Loucy (cell line): ENCODE data around the gene DEUP1.

ENCODE experiments used
- H2AFZ ChIP-seq: fragments of 200-600 bp; sonication (generic); 2 replicates; pipeline ENCODE4 v1.6.0; 2016; ENCODE audit warnings: antibody characterized with exemption, mild to moderate bottlenecking, low read length, moderate library complexity
- H3F3A ChIP-seq: fragments of 200-600 bp; 2 replicates; pipeline ENCODE4 v1.6.0; 2016; ENCODE audit warnings: antibody characterized with exemption, low read depth, mild to moderate bottlenecking
- H3K27me3 ChIP-seq: fragments of 200-600 bp; sonication (generic); 2 replicates; pipeline ENCODE4 v1.6.1; 2014; ENCODE audit warnings: low read length, mild to moderate bottlenecking; ENCODE audit not compliant: insufficient read depth, poor library complexity, severe bottlenecking
- H3K36me3 ChIP-seq: fragments of 200-600 bp; sonication (generic); 2 replicates; pipeline ENCODE4 v1.6.1; 2016; ENCODE audit warnings: low read length; ENCODE audit not compliant: insufficient read depth
- H3K4me1 ChIP-seq: fragments of 200-600 bp; sonication (generic); 2 replicates; pipeline ENCODE4 v1.5.1; 2014; ENCODE audit warnings: low read length, mild to moderate bottlenecking; ENCODE audit not compliant: insufficient read depth, poor library complexity, severe bottlenecking
- H3K4me2 ChIP-seq: fragments of 200-600 bp; sonication (generic); 2 replicates; pipeline ENCODE4 v1.6.0; 2014; ENCODE audit warnings: antibody characterized with exemption, low read length, low read depth, mild to moderate bottlenecking; ENCODE audit not compliant: poor library complexity, severe bottlenecking
- H3K4me3 ChIP-seq: fragments of 200-600 bp; sonication (generic); 2 replicates; pipeline ENCODE4 v1.5.1; 2014; ENCODE audit warnings: low read length, mild to moderate bottlenecking, mixed read lengths; ENCODE audit not compliant: poor library complexity, severe bottlenecking
- H3K79me2 ChIP-seq: fragments of 200-600 bp; sonication (generic); 2 replicates; pipeline ENCODE4 v1.6.1; 2014; ENCODE audit warnings: low read length; ENCODE audit not compliant: insufficient read depth
- H3K9ac ChIP-seq: fragments of 200-600 bp; sonication (generic); 2 replicates; pipeline ENCODE4 v1.6.0; 2014; ENCODE audit warnings: mild to moderate bottlenecking, low read depth, low read length, moderate library complexity; ENCODE audit not compliant: poor library complexity, severe bottlenecking
- H3K9me2 ChIP-seq: fragments of 200-600 bp; sonication (generic); replicated peaks from 2 replicates; pipeline ENCODE4 v1.6.1; 2016; ENCODE audit warnings: low read depth, low read length, mixed read lengths
- H3K9me3 ChIP-seq: fragments of 200-600 bp; sonication (generic); 2 replicates; pipeline ENCODE4 v1.6.1; 2014; ENCODE audit warnings: mild to moderate bottlenecking, antibody characterized with exemption, low read length, low read depth; ENCODE audit not compliant: insufficient read depth
- H4K20me1 ChIP-seq: fragments of 200-600 bp; sonication (generic); 2 replicates; pipeline ENCODE4 v1.6.0; 2014; ENCODE audit warnings: antibody characterized with exemption, low read length, mild to moderate bottlenecking; ENCODE audit not compliant: insufficient read depth, poor library complexity, severe bottlenecking
- CTCF ChIP-seq: fragments of 200-600 bp; sonication (generic); conservative IDR thresholded peaks from 2 replicates; pipeline ENCODE4 v1.5.1; 2014; ENCODE audit warnings: mild to moderate bottlenecking, antibody characterized with exemption, low read length
- EZH2phosphoT487 ChIP-seq: fragments of 200-600 bp; IDR thresholded peaks from 2 replicates; pipeline ENCODE4 v1.6.1; 2018; ENCODE audit warnings: antibody characterized with exemption, mild to moderate bottlenecking, moderate library complexity, borderline replicate concordance

The DEUP1 gene

GRCh38 chr11:93330446-93330984, at the start of gene DEUP1:
Gene DEUP1, plus strand, starts transcription at chr11:93330742. Its CDS starts 1,518 bp downstream, at chr11:93332260.
- no peaks in the 10 kb centered on the region for H3K36me3 ChIP-seq
- H3K9ac ChIP-seq: no peak within 1 kb of the TSS
- no peaks in the 10 kb centered on the region for H3K79me2 ChIP-seq
- H3K4me3 ChIP-seq: no peak within 1 kb of the TSS
- no peak within 1 kb of the TSS for H3K4me2 ChIP-seq
- no peak within 1 kb of the TSS for H2AFZ ChIP-seq
- H3F3A ChIP-seq: no peaks in the 10 kb centered on the region
- no peaks in the 10 kb centered on the region for H3K9me2 ChIP-seq
- no peaks in the 10 kb centered on the region for H3K4me1 ChIP-seq
- H4K20me1 ChIP-seq: no peaks in the 10 kb centered on the region
- H3K9me3 ChIP-seq: no peaks in the 10 kb centered on the region
- TF ChIP-seq EZH2phosphoT487 (no peak), CTCF (no peak)
- no peaks in the 10 kb centered on the region for H3K27me3 ChIP-seq

- no peak overlapping the region for H3K4me2 ChIP-seq
- H2AFZ ChIP-seq: no peak overlapping the region
- no peaks in the 10 kb centered on the region for H3K36me3 ChIP-seq
- H4K20me1 ChIP-seq: no peaks in the 10 kb centered on the region
- no peak for TF ChIP-seq CTCF
- no peak for TF ChIP-seq EZH2phosphoT487
- no peaks in the 10 kb centered on the region for H3F3A ChIP-seq
- no peaks in the 10 kb centered on the region for H3K4me1 ChIP-seq
- H3K9me3 ChIP-seq: no peaks in the 10 kb centered on the region
- H3K4me3 ChIP-seq: no peak overlapping the region
- no peaks in the 10 kb centered on the region for H3K27me3 ChIP-seq
- H3K9me2 ChIP-seq: no peaks in the 10 kb centered on the region
- no peak overlapping the region for H3K9ac ChIP-seq
- H3K79me2 ChIP-seq: no peaks in the 10 kb centered on the region
These were observed 45.1 kb upstream of the DEUP1 start for GRCh38 chr11:93285430-93285829.

- Histone ChIP-seq H3K4me1 (no peaks in the 10 kb centered on the region), H3K27me3 (no peaks in the 10 kb centered on the region), H3K9me2 (no peaks in the 10 kb centered on the region), H4K20me1 (no peaks in the 10 kb centered on the region), H3K79me2 (no peaks in the 10 kb centered on the region), H3K4me3 (no peak overlapping the region), H3K4me2 (no peak overlapping the region), H3K36me3 (no peaks in the 10 kb centered on the region), H3F3A (no peaks in the 10 kb centered on the region), H2AFZ (no peak overlapping the region), H3K9me3 (no peaks in the 10 kb centered on the region), H3K9ac (no peak overlapping the region)
- TF ChIP-seq CTCF (no peak), EZH2phosphoT487 (no peak)
These were observed 43.1 kb upstream of the DEUP1 start for GRCh38 chr11:93287434-93287833.
